ENCODE measurements around the gene POLG.
A peak's percentile ranks its signal among the peaks of the same experiment; 100 is the strongest.

The POLG gene

DNA sequence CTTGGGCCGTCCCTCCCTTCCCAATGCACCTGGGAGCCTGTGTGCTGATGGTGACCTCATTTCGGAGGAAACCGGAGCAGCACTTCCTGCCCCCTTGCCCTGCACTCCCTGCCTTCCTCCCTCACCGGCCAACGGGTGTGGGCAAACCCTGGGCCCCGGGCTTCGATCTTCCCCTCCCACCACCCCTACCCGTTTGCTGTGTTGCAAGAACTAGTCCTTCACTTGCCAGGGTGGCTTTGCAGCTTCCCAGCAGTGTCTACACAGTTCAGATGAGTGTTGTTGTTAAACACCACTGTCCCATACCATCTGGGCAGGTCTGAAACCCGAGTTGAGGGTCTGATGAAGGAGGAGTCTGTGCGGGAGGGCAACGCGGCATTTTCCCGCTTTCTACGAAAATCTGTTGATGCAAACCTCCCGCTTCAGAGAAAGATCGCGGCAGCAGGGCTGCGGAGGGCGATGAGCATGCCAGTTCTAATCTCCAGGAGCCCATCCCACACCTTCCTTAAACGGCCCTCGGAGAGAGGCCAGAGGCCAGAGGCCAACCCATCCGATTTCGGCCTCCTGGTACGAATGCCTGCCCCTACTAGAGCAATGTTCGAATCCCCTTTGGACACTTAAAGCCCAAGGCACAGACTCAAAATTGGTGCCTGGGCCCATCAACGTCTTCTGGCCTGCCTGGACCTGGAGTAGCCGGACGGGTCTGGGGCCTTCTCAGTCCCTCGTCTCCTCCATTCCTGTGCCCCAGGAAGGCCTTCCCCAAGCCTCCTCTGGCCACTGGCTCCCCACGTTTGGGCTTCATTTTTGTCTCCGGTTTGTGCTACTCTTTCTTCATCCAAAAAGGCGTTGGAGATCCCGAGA is 35.7 kb upstream of the POLG start:
- DNase-seq, result no peak

DNA sequence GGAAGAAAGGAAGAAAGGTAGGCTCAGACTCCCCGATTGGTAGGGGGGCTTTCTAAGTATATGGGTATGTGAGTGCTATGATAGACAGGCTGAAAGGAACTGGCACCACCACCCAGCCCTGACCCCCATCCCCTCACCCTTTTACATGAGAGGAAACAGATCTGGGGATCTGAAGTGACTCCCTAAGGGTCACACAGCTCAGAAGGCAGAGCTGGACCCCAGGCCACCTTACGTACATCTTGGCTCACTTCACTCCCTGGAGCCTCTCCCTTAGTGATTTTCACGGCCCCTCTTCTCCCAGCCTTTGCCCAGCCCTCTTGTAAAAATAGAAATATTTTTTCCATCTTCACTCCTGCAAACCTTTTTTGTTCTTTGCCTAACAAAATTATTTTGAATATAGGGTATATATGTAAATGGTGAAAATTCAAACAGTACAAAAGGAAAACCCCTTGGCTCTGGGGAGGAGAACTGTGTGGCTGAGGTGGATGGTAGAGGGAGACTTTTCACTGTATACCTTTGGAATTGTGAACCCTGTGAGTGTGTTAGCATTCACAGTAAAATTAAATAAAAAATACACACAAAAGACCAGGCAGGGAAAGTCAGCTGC is 34.8 kb upstream of the POLG start:
- DNase-seq, result no peak

DNA sequence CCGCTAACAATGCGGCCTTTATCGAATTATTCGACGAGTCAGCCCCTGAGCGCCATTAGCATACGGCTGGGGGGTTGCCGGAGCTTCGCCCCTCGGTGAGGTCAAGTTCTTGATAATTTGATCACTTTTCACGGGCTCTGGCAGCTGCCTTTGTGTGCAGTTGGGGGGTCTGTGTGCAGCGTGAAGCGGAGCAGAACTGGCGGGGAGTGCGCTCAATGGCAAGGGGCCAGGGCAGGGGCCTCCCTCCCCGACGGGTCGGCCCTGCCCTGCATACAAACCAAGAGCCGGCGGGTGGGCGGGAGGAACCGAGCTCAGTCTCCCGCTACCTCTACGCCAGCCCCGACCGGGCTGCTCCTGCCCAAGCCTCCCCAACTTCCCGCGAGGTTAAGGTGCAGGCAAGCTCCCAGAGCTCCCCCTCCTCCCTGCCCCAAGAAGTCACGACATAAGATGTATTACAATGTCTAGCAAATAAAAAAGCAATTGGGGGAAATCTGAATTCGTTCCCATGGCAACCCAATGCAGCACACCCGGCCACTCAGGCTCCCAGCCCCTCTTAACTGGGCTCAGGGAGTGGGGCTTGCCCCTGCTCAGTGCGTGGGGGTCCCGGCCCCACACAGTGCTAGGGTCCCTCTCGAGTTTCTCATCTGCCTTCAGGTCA is 34.1 kb upstream of the POLG start:
- DNase-seq, result no peak

DNA sequence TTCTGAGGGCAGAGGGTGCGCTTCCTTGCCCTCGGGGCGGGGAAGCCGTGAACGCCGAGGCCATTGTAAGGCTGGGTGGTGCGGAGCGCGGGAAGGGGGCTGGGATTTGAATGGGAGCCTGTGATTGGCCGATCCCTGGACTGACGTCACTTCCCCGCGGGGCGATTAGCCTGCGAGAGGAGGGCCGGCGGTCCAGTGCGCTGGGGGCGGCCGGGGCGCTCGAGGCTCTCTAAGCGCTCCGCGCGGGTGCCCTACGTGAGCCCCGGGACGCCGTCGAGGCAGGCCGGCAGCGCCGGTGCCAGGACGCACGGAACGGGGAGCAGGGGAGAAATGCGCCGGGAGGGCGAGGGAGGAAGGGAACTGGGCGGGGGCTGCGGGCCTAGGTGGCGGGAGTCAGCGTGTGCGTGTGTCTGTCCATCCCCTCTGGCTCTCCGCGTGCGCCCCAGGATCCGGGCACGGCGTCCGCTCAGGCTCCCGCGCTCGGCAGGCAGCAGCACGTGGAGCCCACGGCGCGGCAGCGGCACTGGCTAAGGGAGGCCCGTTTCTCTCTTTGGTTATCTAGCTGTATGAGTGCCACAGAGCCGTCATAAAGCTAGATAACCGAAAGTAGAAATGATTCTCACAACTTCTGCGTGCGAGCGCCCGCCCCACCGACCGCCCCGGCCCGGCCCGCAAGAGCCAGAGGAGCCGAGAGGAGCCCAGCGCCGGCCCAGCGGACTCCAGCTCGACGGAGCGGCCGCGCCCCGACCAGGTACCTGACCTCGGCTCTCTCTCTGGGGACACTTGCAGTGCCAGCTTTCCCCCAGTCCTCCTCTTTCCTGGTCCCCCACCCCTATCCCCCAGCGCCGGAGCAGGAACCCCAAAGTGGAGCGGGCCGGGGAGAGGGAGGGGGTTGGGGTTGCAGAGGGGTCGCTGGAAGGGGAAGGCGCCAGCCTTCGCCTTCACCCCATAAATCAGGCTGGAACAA is 33.1 kb upstream of the POLG start:
- peak in 1 of 2 donors; percentile 44 for DNase-seq

DNA sequence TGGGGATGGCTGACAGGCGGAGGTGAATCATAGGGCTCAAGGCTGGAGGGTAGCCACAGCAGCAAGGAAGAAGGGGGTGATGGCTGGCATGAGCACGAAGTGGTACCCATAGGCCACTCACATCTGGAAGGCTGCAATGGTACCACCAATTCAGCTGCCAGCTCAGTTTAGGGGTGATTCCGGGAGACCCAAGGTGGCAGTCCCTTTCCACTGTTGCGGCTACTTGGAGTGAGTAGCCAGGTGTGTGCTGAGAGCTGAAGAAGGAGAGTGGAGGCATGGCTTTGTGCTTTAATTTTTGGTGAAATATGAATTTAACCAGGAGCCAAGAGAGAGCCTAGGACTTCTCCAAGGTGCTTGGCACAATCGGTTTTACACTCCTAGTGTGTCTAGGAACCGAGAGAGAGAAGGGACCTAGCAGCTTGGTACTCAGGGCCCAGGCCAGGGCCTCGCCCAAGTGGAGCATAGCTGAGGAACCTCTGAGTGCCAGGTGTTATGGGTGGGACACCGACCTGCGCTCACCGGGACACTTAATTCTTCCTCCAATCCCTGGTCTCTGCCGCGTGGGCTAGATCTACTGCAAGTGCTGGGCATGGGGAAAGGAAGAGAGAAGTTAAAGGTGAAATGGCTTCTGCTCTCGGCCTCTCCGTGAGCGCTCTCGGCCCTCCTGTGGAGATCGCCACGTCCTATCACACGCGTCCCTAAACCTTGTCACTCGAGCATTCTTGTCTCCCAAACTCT is 32.2 kb upstream of the POLG start:
- no peak for DNase-seq

DNA sequence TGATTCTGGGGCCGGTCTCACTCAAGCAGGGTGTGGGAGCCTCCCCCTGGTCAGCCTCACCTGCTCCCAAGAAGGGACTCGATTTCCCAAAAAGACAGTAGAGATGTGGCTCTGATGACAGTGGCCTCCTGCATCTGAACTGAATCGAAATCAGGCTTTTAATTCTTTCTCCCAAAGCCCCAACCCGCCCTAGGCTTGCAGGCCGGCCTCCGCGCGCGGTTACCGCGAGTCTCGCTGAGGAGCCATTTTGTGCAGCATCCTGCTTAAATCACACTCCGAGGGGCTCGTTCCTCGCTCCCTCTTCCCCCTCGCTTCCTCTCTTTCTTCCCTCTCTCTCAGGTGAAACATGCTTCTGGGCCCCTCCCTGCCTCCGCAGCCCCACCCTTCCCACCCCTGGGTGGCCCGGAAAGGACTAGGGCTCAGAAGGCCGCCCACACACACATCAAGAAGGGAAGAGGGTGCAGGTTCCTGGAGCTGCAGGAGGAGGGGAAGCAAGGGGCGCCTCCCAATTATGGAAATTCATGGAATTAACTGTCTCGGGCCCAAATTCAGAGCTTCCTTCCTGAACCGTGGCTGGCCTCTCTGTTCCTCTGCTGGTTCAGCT is 30.9 kb upstream of the POLG start:
- no peak for DNase-seq

DNA sequence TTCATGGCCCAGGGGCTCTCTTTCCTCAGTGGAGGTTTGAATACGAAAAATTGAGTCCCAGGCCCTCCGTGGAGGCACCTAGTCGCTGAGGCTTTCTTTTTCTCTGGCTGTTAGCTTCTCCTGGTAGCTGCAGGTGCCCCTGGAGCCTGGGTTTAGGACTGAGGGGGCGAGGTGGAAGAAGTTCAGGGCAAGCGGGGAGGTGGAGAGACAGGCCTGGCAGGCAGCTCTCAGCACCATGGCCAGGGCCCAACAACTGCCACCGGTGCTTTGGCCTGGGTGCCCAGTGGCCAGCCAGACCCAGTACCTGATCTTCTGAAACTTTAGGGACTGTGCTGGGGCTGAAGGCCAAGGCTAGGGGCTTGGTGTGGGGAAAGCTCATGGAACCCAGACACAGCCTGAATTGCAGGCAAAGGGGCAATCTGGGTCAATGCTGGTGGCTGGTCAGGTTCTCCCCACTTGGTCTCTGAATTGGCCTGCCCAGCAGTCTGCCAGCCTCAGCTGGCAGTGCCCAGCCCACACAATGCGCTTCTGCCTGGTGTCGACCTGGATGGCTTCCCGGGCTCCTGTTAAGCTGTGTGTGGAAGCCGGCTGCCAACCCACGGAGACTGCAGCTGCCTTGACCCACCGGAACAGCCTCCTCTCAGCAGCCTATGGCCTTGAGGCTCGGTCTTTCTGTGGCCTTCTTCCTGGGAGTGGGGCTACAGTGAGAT is 30.3 kb upstream of the POLG start:
- DNase-seq, result no peak

DNA sequence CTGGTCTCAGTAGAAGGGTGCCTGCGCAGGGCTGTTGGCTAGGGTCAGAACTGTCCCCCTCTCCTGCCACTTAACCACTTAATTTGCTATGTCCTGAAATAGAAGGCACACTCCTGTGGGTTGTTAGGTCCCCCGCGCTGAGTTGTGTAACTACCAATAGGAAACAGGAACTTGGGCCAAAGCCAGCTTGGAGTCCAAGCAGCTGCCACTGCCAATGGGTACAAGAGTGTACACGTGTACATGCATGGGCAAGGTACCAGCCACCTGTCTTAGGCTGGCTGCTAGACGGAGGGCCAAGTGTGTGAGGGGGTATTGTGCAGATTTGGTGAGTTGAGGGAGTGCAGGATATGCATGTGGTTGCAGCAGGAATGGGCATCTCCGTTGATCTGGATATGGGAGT is 29.7 kb upstream of the POLG start:
- no peak for DNase-seq

DNA sequence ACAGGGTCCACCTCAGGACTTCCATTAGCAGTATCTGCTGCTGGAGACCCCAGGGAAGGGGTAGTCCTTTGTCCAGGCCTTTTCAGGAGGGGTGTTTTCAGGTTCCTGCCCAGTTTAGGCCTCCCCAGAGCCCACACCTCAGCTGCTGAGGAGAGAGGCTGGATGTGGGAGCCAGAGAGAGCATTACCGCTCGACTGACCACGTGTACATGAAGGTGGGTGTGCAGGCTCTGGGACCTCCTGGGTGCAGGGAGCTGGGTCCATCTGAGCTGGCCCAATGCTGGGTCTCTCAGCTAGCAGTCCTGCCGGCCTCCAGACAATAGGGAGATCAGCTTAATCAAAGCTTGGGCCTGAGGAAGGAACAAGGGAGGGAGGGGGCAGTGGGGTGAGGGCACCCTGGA is 29.1 kb upstream of the POLG start:
- DNase-seq, result no peak

DNA sequence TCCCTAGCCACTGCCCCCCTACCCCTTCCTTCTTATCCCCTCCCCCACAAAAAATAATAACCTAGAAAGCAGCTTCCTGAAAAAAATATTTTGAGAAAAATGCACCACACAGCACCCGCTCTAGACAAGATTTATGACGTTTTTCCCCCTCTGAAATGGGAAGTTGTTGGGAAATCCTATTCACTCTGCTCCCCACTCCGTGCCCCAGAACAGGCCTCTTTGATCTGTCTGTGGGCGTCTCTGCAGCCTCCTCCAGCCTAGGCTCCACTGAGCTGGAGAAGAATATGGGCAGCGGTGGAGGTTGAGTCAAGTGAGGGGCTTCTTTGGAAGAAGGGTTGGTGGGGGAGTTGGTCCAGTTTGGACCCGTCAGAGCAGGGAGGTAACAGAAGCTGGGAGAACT is 28.5 kb upstream of the POLG start:
- no peak for DNase-seq

DNA sequence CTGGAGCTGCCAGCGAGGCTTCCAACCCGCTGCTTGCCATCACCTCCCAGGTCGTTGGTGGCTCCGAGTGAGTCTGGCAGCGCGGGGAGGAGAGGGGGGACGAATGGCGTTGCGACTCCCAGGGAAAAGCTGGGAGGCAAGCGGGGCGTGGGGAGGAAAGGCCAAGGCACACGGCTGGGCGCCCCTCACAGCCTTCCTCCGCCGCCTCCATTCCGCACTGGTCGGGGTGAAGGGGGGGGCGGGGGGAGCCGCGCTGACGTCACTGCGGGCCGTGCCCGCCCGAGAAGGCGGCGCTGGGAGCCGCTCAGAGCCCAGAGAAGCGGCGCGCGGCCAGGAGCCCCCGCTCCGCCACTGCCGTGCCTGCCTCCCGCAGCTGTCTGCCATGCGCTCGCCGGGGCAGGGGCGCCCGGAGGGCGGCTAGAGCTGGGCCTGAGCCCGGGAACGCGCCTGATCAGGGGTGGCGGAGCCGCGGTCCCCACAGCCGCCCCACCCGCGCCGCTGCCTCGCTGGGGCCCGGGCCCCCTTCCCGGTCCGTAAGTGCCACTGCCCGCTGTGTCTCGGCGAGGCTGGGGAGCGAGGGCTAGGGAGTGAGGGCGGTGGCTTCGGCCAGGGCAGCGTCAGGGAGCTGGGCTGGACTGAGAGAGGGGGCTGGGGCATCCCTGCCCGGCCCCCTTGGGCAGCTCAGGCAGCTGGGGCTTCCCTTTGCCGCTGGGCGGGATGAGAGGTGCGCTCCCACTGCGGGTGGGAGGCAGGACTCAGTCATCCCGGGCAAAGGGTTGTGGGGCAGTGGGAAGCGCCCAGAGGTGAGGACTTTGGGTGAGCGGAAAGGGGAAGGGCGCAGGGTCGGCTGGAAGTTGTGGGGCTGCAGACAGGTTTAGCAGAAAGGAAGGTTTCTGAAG is 27.8 kb upstream of the POLG start:
- peak in 1 of 2 donors; percentile 20 for DNase-seq

DNA sequence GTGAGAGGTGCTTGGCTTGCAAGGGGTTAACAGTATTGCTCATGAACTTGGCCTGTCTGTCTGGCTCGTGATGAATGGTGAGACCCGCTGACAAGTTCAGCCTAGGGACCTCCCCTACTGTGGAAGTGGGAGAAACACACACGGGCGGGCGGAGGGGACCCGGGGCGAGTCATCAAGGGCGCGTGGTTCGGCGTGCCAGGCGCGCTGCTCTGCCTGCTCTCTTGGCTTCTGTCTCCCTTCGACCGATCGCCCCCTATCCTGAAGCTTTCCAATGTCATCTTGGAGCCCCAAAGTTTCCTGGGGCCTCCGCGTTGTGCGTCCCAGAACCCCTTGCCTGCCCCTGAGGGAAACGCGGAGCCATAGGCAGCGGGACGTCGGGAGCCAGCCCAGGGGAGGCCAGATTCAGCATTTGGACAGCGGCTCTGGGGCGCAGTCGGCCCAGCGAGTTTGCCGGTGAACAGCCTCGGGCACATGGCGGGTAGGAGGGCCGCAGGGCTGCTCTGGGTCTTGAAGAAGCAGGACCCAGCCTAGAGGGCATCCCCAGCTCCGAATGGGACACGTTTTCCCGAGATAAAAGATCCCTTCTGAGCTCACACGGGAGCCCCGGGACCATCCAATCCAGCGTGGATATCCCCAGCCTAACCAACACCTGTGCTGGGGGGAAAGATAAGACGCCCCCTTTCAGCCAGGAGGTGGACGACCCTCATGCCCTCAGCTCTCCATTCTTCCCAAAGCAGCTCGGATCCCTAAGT is 27.0 kb upstream of the POLG start:
- DNase-seq, result peak; percentile 71 to 72

DNA sequence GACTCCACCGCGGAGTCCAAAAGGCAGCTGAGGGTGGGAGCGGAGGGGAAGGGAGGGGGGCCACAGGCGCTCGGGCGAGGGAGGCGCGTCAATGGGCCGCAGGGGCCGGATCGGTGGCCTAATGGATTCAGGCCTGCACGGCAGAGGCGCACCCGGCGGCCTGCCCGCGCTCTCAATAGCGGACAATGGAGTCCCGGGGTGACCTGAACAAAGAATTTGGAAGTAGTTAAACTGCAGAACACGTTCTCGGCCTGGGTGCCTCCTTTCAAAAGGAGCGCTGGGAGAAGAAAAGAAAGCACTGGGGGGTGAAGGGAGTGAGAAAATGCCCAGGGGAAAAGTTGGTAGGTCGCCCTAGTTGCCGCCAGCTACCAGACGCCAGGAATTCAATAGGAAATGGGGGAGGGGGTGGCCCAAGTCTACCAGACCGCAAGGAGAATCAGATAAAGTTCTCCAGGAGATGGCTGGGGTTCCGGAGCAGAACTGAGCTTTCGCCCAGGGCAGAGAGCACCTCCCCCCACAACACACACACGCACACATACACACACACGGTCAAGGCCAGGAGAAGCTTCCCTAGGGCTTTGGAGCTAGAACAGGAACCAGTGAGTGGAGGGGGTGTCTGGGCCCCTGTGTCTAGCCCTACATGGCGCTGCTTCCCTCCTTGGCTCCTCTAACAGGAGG is 25.8 kb upstream of the POLG start:
- DNase-seq, result no peak

DNA sequence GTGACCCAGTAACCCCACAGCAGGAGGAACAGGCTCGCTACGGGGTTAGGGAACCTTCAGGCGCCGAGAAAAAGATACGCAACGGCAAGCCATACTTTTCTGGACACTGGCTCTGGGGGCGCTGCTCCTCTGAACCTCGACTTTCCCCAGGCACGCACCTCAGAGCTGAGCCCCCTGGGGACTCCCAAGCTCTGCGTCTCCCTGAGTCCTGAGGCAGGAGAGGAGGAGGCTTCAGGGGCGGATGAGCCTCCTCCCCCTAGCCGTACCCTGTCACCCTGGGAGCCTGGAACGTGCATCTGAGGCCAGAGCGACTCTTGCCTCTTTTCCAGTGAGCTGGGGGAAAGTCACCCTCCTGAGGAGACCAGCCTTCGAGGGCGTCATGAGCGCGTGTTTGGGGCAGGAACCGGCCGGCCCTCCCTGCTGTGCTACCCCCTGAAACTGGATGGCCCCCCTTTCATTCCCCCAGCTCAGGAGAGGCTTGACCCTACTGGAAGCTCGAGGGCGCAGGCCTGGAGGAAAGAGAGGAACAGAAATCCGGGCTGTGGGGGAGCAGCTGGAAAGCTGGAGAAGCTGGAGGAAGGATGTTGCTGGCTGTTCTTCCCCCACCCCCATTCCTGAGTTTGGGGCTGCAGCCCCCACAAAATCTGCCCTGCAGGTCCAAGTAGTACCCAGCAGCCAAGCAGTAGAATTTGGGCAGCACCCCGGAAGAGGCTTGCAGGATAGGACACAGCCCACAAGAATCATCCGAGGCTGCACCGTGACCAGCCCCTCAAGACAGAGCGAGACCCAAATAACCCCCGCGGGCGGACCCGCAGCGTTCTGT is 25.1 kb upstream of the POLG start:
- no peak for DNase-seq

DNA sequence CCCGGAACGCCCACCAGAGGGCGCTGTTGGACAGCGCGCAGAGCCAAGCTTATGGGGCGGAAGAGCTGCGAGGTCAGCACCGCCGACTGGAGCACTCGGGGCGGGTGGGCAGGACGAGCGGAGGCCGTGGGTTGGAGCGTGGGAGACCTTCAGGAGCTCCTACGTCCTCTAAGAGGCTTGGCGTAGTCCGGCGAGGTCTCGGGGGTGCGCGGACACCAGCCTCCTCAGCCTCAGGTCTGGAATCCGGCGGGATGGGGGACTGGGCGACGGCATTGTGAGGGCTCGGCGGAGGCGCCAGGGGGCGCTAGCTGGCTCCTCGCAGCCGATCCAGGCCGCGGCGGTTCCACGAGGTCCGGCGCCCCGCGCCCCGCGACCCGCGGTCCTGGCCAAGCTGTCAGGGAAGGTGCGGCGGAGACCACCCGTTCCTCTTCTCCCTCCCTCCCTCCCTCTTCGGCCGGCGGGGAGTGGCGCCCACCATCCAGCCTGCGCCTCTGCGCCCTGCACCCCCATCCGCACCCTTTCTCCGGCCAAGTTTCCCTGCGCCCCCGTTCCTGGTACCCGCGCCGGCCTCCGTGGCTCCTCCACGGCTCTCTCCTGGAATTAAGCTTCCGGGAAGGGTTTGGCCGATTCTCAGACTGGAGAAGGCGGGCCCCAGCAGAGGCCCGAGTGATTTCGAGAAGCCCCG is 24.3 kb upstream of the POLG start:
- DNase-seq, result peak; percentile 85

DNA sequence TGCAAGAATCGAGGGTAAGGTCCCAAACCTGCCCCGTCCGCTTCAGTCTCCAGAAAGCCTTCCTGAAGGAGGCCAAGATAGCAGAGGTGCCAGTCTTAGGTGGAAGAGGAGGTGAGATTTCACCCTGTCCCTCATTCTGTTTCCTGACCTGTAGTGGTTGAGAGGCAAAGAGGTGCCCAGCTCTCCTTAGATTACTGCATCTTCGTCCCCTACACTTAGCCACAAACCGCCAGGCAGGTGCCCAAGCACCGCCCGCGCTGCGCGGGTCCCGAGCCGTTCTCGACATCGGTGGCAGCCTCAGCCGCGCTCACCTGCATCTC is 23.8 kb upstream of the POLG start:
- no peak for DNase-seq

DNA sequence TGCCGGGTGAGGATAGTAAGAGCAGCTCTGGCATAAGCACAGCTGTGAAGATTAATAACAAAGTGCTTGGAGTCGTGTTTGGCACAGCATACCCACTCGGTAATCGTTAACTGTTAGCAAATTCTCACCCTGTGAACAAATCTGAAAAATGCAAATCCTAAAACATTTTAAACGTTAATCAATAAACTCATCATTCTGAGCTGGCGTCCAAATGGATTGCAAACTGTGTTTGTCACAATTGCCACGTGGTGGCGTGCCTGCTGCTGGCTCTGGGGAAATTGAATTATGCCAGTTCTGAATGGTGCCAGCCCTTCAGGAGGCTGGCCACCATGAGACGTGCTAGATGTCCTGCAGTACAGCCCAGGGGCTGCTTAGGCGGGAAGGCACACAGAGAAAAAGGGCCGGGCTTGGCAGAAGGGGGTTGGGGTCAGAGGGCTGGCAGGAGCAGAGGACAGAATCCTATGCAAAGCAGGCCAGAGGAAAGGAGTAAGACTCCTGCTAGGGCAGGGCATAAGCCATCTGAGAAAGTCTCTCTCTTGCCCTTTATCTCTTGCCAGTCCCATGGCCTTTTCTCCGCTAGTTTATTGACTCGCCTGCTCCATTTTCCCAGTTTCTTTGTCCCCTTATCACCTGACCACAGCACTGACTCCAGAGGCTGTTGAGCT is 22.1 kb upstream of the POLG start:
- no peak for DNase-seq

Data from stimulated activated CD4-positive, alpha-beta T cell treated with anti-CD3 and anti-CD28 coated beads, Interleukin-2, amount 100 ng/mL, for 24 hours (primary cell).